ENCODE results near the gene MS4A5. TPM values are rescaled to one million over a fixed set of nuclear protein-coding genes. Genes with fewer than 3 reads are reported as not detected.

Gene MS4A5
- total and polyA plus RNA-seq, 2 experiments from 2014 or later, result not detected

DNA sequence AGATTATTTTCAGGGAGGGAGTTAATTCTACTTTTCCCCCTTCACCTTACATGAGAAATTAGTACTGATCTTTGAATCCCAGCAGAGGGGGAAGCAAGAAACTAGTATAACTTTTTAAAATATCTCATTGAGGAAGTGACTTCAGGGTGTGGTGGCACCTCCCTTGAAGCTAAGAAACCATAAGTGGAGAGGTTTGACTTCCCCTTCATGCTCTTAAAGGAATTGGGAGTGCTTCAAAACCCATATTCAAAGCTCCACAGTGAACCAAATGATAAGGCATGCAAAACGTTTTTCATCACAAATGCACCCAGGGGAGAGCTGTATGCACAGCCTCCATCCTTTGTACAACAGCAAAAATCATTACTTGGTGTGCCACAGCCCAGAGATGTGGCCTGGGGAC, 32.6 kb upstream of the MS4A5 start:
- no peak overlapping the region for H3K4me2 ChIP-seq
- no peaks in the 10 kb centered on the region for H3K36me3 ChIP-seq (replicated peaks; ENCODE audit: insufficient read depth, low read depth)
- WGBS (ENCODE audit: low lambda C conversion rate, missing lambda C conversion rate), result 23% methylated on average over 1 of the region's 1 CpG
- no peaks in the 10 kb centered on the region for H3K79me2 ChIP-seq
- no peaks in the 10 kb centered on the region for H3K4me1 ChIP-seq (ENCODE audit: insufficient read depth)
- H3K9me2 ChIP-seq (replicated peaks; ENCODE audit: insufficient read depth), result no peaks in the 10 kb centered on the region
- TF ChIP-seq EZH2 (IDR thresholded peaks at IDR 0.05; ENCODE audit: borderline replicate concordance), result no peak
- no peak for TF ChIP-seq EZH2phosphoT487 (IDR thresholded peaks at IDR 0.05; ENCODE audit: low read depth, severe bottlenecking, unreplicated experiment)
- TF ChIP-seq, protein P1, sequence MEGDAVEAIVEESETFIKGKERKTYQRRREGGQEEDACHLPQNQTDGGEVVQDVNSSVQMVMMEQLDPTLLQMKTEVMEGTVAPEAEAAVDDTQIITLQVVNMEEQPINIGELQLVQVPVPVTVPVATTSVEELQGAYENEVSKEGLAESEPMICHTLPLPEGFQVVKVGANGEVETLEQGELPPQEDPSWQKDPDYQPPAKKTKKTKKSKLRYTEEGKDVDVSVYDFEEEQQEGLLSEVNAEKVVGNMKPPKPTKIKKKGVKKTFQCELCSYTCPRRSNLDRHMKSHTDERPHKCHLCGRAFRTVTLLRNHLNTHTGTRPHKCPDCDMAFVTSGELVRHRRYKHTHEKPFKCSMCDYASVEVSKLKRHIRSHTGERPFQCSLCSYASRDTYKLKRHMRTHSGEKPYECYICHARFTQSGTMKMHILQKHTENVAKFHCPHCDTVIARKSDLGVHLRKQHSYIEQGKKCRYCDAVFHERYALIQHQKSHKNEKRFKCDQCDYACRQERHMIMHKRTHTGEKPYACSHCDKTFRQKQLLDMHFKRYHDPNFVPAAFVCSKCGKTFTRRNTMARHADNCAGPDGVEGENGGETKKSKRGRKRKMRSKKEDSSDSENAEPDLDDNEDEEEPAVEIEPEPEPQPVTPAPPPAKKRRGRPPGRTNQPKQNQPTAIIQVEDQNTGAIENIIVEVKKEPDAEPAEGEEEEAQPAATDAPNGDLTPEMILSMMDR (IDR thresholded peaks at IDR 0.05; ENCODE audit: poor library complexity), result no peak
- H3K9me3 ChIP-seq (ENCODE audit: low read depth), result no peaks in the 10 kb centered on the region
- no peaks in the 10 kb centered on the region for H3K27me3 ChIP-seq
- H3K27ac ChIP-seq, result no peak overlapping the region
- no peak for DNase-seq (ENCODE audit: low spot score)
- no peaks in the 10 kb centered on the region for H4K20me1 ChIP-seq (ENCODE audit: insufficient read depth, poor library complexity, severe bottlenecking)
- no peak overlapping the region for H3K4me3 ChIP-seq
- H2AFZ ChIP-seq, result no peak overlapping the region

DNA sequence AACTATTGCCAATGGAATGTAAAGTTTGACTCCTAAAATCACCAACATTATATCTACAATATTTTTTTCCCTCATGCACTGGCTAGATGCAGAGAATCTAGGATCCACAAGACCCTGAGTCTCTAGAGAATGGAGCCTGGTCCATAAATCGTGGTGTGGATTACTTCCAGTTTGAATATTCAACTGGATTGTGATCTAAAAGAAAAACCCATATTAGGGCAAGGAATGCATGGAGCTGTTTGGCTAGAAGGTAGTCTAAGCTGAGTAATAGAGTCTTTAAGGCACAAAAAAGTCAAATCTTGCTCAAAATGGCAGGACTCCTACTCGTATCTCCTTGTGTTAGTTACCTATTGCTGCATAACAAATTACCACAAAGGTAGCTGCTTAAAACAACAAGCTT, 9.4 kb upstream of the MS4A5 start:
- 30% methylated on average over 2 of the region's 2 CpGs for WGBS (ENCODE audit: low lambda C conversion rate, missing lambda C conversion rate)

DNA sequence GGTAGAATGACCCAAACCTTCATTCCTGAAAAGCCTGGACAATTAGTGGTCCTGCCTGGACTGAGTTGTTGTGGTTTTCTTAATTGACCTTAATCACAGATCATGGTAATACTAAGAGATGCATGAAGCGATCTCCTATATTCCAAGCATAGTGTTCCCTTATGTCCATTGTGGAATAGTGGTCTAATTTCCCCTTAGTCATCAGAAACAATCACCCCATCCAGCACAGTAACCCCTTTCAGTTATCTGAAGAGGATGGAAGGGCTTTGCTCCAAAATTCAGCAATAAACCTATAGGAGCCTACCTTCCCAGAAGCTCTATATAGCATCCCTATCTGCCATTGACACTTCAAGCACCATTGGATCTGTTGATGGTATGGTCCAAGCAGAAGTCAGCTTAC, 6.8 kb upstream of the MS4A5 start:
- Histone ChIP-seq H4K20me1 (ENCODE audit: insufficient read depth, poor library complexity, severe bottlenecking) (no peaks in the 10 kb centered on the region), H3K36me3 (replicated peaks; ENCODE audit: insufficient read depth, low read depth) (no peaks in the 10 kb centered on the region), H2AFZ (no peak overlapping the region), H3K4me1 (ENCODE audit: insufficient read depth) (no peaks in the 10 kb centered on the region), H3K27ac (no peak overlapping the region), H3K4me3 (no peak overlapping the region), H3K27me3 (no peaks in the 10 kb centered on the region), H3K9me2 (replicated peaks; ENCODE audit: insufficient read depth) (no peaks in the 10 kb centered on the region), H3K79me2 (no peaks in the 10 kb centered on the region), H3K4me2 (no peak overlapping the region), H3K9me3 (ENCODE audit: low read depth) (no peaks in the 10 kb centered on the region)
- 73% methylated on average over 1 of the region's 1 CpG for WGBS (ENCODE audit: low lambda C conversion rate, missing lambda C conversion rate)
- no peak for DNase-seq (ENCODE audit: low spot score)
- TF ChIP-seq EZH2phosphoT487 (IDR thresholded peaks at IDR 0.05; ENCODE audit: low read depth, severe bottlenecking, unreplicated experiment) (no peak), EZH2 (IDR thresholded peaks at IDR 0.05; ENCODE audit: borderline replicate concordance) (no peak)
- TF ChIP-seq, protein P1 (IDR thresholded peaks at IDR 0.05; ENCODE audit: poor library complexity), result no peak

More for the DNA sequence above, 9.4 kb upstream of the MS4A5 start:
- H3K27ac ChIP-seq, result no peak overlapping the region
- no peaks in the 10 kb centered on the region for H3K36me3 ChIP-seq (replicated peaks; ENCODE audit: insufficient read depth, low read depth)
- H3K4me1 ChIP-seq (ENCODE audit: insufficient read depth), result no peaks in the 10 kb centered on the region
- H3K9me2 ChIP-seq (replicated peaks; ENCODE audit: insufficient read depth), result no peaks in the 10 kb centered on the region
- no peaks in the 10 kb centered on the region for H3K9me3 ChIP-seq (ENCODE audit: low read depth)
- H4K20me1 ChIP-seq (ENCODE audit: insufficient read depth, poor library complexity, severe bottlenecking), result no peaks in the 10 kb centered on the region
- TF ChIP-seq, protein P1 (IDR thresholded peaks at IDR 0.05; ENCODE audit: poor library complexity), result no peak
- TF ChIP-seq EZH2 (IDR thresholded peaks at IDR 0.05; ENCODE audit: borderline replicate concordance) (no peak), EZH2phosphoT487 (IDR thresholded peaks at IDR 0.05; ENCODE audit: low read depth, severe bottlenecking, unreplicated experiment) (no peak)
- H3K4me2 ChIP-seq, result no peak overlapping the region
- no peaks in the 10 kb centered on the region for H3K79me2 ChIP-seq
- H3K4me3 ChIP-seq, result no peak overlapping the region
- H2AFZ ChIP-seq, result no peak overlapping the region
- no peak for DNase-seq (ENCODE audit: low spot score)
- no peaks in the 10 kb centered on the region for H3K27me3 ChIP-seq

- Histone ChIP-seq H3K27me3 (no peaks in the 10 kb centered on the region), H3K79me2 (no peaks in the 10 kb centered on the region), H3K4me2 (no peak overlapping the region), H3K27ac (no peak overlapping the region), H4K20me1 (ENCODE audit: insufficient read depth, poor library complexity, severe bottlenecking) (no peaks in the 10 kb centered on the region), H3K9me3 (ENCODE audit: low read depth) (no peaks in the 10 kb centered on the region), H3K9me2 (replicated peaks; ENCODE audit: insufficient read depth) (no peaks in the 10 kb centered on the region), H2AFZ (no peak overlapping the region), H3K4me3 (no peak overlapping the region), H3K36me3 (replicated peaks; ENCODE audit: insufficient read depth, low read depth) (no peaks in the 10 kb centered on the region), H3K4me1 (ENCODE audit: insufficient read depth) (no peaks in the 10 kb centered on the region)
- DNase-seq (ENCODE audit: low spot score), result no peak
- 54% methylated on average over 2 of the region's 2 CpGs for WGBS (ENCODE audit: low lambda C conversion rate, missing lambda C conversion rate)
- TF ChIP-seq, protein P1 (IDR thresholded peaks at IDR 0.05; ENCODE audit: poor library complexity), result no peak
- TF ChIP-seq EZH2phosphoT487 (IDR thresholded peaks at IDR 0.05; ENCODE audit: low read depth, severe bottlenecking, unreplicated experiment) (no peak), EZH2 (IDR thresholded peaks at IDR 0.05; ENCODE audit: borderline replicate concordance) (no peak)
Observed at GRCh38 chr11:60428517-60428916, 855 bp upstream of the MS4A5 start.

Measured in hepatocyte (in vitro differentiated cells).